Memory B cell (primary cell): ENCODE data around the gene TSC22D3.
"Not testable (repeated sequence)": the region's sequence is repeated elsewhere in the genome, so short reads cannot be mapped to it uniquely, and the experiment has no call there.

Source experiments
- ATAC-seq: fragments of 150-1000 bp; cut with Tn5 transposase; 2 replicates; pipeline ENCODE4 v1.10.0; 2021; ENCODE audit warnings: low read depth, mild to moderate bottlenecking, moderate library complexity
- DNase-seq, 2 donors: peaks; one replicate each; pipeline ENCODE4 v3.0.0; 2022; ENCODE audit warnings: low spot score in 2 of 2
- H3K27ac Mint-ChIP-seq: one replicate; pipeline ENCODE4 v1.8.0; 2022; ENCODE audit warnings: mild to moderate bottlenecking, moderate library complexity, mixed read lengths
- H3K27me3 Mint-ChIP-seq: one replicate; pipeline ENCODE4 v1.8.0; 2022; ENCODE audit warnings: mixed read lengths
- H3K36me3 Mint-ChIP-seq: one replicate; pipeline ENCODE4 v1.8.0; 2022; ENCODE audit warnings: mild to moderate bottlenecking, mixed read lengths
- H3K4me1 Mint-ChIP-seq: one replicate; pipeline ENCODE4 v1.8.0; 2022; ENCODE audit warnings: mixed read lengths
- H3K4me3 Mint-ChIP-seq: one replicate; pipeline ENCODE4 v1.8.0; 2022; ENCODE audit warnings: mild to moderate bottlenecking, moderate library complexity, mixed read lengths
- H3K9me3 Mint-ChIP-seq: one replicate; pipeline ENCODE4 v1.8.0; 2022; ENCODE audit warnings: mixed read lengths

The TSC22D3 gene

DNA sequence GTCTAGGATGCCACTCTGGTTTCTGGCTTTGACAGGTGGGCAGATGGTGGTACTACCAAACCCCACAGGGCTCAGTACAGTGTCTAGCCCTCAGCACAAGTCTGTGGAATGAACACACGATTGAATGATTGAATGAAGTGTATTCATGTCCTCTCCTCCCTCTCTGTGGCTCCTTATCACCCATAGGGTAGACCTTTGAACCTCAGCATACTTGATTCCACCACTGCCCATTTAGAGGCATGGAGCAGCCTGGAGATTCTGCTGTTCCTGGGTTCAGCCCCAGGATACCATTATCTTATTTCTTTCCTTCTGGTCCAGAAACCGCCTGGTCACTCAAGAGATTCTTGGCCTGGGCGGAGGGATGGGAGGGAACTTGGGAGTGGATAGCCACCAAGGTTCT lies 93.3 kb downstream of the TSC22D3 start:
- H3K36me3 Mint-ChIP-seq = no peaks in the 10 kb centered on the region

GRCh38 chrX:107678957-107679740 lies 96.4 kb downstream of the TSC22D3 start:
- Mint-ChIP-seq H3K4me1 (peaks cover 40% of the 10 kb centered on the region), H3K27ac (peak overlapping the region; percentile 100), H3K9me3 (no peaks in the 10 kb centered on the region), H3K4me3 (no peak overlapping the region), H3K36me3 (peaks cover 6% of the 10 kb centered on the region), H3K27me3 (no peaks in the 10 kb centered on the region)
- ATAC-seq (peak; percentile 40), DNase-seq (peak in 1 of 2 donors; percentile 54)

More for the DNA sequence above, 93.3 kb downstream of the TSC22D3 start:
- no peak for DNase-seq
- Mint-ChIP-seq H3K27ac (no peak overlapping the region), H3K27me3 (no peaks in the 10 kb centered on the region), H3K4me1 (peaks cover 17% of the 10 kb centered on the region), H3K4me3 (no peak overlapping the region), H3K9me3 (no peaks in the 10 kb centered on the region)
- no peak for ATAC-seq

- ATAC-seq (no peak), DNase-seq (no peak)
- Mint-ChIP-seq H3K36me3 (peaks cover 6% of the 10 kb centered on the region), H3K4me1 (peaks cover 44% of the 10 kb centered on the region), H3K9me3 (no peaks in the 10 kb centered on the region), H3K27me3 (no peaks in the 10 kb centered on the region), H3K4me3 (no peak overlapping the region), H3K27ac (peak overlapping the region; percentile 100)
Observed at GRCh38 chrX:107677909-107678308, 97.7 kb downstream of the TSC22D3 start.

- Mint-ChIP-seq H3K4me1 (peaks cover 45% of the 10 kb centered on the region), H3K27me3 (no peaks in the 10 kb centered on the region), H3K27ac (peak overlapping the region; percentile 100), H3K4me3 (peak overlapping the region; percentile 93), H3K9me3 (no peaks in the 10 kb centered on the region), H3K36me3 (peaks cover 6% of the 10 kb centered on the region)
- ATAC-seq (no peak), DNase-seq (no peak)
Observed at GRCh38 chrX:107677501-107677901, 98.1 kb downstream of the TSC22D3 start.

DNA sequence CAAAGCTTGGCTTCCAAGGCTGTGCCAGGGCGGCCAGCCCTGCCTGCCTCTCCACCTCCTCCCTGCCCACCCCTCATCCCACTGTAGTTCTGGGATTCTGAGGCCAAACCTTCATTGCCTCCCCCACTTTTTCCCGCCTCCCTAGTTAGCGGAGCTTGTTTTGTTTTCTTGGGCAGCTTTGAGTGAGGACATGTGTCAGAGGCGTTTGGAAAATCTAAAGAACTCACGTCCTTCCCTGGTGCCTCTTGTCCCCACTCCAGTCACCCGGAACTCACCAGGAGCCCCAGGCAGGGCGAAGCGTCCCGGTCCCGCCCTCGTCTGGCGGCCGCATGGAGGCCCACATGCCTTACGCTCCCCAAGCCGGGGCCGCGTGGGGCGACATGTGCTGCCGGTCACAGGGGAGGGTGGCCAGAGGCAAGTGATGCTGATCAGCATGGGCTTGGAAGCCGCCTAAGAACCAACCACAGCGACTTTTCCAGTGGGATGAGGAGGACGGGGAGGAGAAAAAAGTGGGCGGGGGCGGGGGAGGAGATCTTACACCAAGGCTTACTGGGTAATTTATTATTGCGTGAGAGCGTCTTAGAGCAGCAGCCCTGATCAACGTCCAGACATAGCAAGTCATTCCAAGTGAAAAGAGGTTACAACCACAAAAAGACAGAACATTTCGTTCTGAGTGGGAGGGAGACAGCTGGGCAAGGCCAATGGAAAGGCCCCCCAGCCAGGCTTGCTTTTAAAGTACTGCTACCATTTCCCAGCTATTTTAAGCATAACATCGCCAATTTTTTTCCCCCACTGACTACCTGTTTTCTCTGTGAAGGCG lies 98.8 kb downstream of the TSC22D3 start:
- Mint-ChIP-seq H3K4me1 (peaks cover 45% of the 10 kb centered on the region), H3K4me3 (peak overlapping the region; percentile 93), H3K9me3 (no peaks in the 10 kb centered on the region), H3K27me3 (no peaks in the 10 kb centered on the region), H3K36me3 (peaks cover 6% of the 10 kb centered on the region), H3K27ac (peak overlapping the region; percentile 100)
- ATAC-seq (no peak), DNase-seq (no peak)

DNA sequence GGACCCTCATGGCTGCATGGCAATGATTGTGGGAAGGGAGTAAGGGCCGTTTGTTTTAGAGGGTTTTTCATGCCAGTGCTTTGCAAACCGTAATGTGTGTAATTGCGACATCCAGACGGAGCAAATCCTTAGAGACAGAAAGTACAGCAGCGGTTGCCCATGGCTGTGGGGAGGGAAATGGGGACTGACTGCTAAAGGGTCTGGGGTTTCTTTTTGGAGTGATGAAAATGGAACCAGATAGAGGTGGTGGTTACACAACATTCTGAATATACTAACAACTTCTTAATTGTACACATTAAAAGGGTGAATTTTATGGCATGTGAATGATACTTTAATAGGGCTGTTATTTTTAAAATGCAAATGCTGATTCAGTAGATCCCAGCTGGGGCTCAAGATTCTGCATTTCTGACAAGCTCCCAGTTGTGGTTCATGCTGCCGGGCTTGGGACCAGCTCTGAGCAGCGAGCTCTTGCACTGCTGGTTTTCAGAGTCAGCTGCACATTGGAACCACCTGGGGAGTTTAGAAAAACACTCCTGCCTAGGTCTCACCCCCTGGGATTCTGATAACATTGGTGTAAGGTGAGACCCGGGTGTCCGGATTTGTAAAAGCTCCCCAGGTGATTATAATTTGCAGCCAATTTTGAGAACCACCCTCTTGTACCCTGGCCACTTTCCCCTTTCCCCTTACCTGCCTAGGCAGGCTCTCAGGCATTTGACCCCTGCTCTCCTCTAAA lies 99.6 kb downstream of the TSC22D3 start:
- Mint-ChIP-seq H3K27ac (peak overlapping the region; percentile 100), H3K27me3 (no peaks in the 10 kb centered on the region), H3K9me3 (no peaks in the 10 kb centered on the region), H3K36me3 (peaks cover 6% of the 10 kb centered on the region), H3K4me1 (peaks cover 45% of the 10 kb centered on the region), H3K4me3 (peak overlapping the region; percentile 93)
- ATAC-seq = no peak
- no peak for DNase-seq

DNA sequence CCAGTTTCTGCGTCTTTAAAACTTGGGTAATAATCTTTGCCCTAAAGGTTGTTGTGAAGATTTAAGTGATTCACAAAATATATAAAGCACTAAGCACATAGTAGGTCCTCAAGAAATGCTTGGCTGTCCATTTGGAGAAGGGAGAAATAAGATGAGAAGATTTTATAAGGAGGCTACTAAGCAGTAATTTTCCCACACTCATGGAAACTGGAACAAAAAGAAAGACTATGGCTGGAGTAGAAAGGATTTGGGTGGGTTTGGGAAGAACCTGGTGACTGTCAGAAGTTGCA lies 100.3 kb downstream of the TSC22D3 start:
- Mint-ChIP-seq H3K9me3 (no peaks in the 10 kb centered on the region), H3K27ac (peak overlapping the region; percentile 100), H3K4me1 (peaks cover 41% of the 10 kb centered on the region), H3K4me3 (peak overlapping the region; percentile 93), H3K27me3 (no peaks in the 10 kb centered on the region), H3K36me3 (peaks cover 6% of the 10 kb centered on the region)
- no peak for ATAC-seq
- no peak for DNase-seq

DNA sequence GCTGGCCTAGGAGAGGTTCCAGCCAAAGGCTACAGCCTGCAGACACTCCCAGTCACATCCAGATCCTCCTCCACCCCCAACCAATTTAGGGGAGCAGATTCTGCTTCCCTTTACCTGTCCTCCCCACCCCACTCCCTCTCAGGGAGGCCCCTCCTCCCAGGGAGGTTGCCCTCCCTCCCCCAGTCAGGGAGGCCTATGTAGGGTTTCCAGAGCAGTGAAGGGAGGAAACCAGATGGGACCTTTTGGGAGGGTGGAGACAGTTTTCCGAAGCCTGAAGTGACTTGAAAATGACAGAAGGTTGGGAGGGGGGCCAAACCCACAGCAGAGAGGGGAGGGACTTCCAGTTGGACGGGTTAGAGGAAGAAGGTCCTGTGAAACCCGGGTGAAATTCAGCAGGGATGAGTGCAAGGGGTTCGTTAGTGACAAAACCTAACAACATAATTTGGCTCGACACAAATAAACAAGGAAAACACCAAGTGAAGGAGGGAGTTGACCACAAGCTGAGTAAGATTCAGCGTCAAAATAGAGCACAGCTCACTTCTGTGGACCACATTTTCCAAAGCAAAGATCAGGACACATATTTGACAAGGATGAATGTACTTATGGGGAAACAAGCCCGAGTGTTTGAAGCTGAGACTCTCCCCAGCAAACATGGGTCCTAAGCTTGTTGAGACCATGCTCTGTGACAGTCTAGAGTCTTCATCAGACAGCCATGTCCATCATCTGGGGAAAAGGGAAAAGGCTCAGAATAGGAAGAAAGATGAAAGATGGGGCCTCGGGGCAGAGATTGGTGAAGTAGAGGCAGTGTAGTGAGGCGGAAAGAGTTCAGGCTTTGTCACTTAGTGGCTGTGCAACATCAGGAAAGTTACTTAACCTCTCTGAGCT lies 100.9 kb downstream of the TSC22D3 start:
- H3K4me1 Mint-ChIP-seq = peaks cover 40% of the 10 kb centered on the region
- peak overlapping the region; percentile 93 for H3K4me3 Mint-ChIP-seq
- DNase-seq (no peak), ATAC-seq (peak; percentile 19)
- H3K36me3 Mint-ChIP-seq = peaks cover 6% of the 10 kb centered on the region
- H3K27ac Mint-ChIP-seq = peak overlapping the region; percentile 100
- no peaks in the 10 kb centered on the region for H3K9me3 Mint-ChIP-seq
- H3K27me3 Mint-ChIP-seq = no peaks in the 10 kb centered on the region

DNA sequence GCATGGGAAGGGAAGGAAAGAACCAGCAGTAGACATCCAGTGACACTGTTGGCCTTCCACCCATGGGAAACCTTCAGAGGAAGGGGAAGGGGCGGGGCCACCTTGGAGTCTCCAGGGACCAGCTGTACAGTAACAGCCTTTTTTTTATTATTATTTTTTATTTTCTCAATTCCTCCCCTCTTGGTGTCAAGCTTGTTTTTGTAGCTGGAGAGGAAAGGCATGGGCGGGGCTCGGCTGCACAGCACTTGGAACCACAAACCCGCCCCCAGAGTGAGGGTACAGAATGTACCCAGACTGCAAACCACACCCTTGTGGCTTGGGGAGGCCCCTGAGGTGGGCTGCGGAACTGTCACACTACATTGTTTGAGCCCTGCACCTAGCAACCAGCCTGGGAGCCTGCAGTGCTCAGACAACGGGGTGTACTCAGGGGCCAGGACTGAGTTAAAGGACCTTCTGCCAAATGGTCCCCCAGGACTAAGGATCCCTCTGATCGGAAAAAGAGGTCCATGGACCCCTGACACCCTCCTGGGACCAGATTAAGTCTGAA lies 101.6 kb downstream of the TSC22D3 start:
- Mint-ChIP-seq H3K4me3 (peak overlapping the region; percentile 93), H3K27ac (peak overlapping the region; percentile 100), H3K9me3 (no peaks in the 10 kb centered on the region), H3K27me3 (no peaks in the 10 kb centered on the region), H3K36me3 (peaks cover 8% of the 10 kb centered on the region), H3K4me1 (peaks cover 39% of the 10 kb centered on the region)
- ATAC-seq = peak; percentile 78
- peak; percentile 74 to 84 for DNase-seq

- Mint-ChIP-seq H3K9me3 (no peaks in the 10 kb centered on the region), H3K4me1 (peaks cover 34% of the 10 kb centered on the region), H3K27ac (peak overlapping the region; percentile 100), H3K27me3 (no peaks in the 10 kb centered on the region), H3K4me3 (peak overlapping the region; percentile 68), H3K36me3 (peaks cover 8% of the 10 kb centered on the region)
- ATAC-seq (peak; percentile 0), DNase-seq (no peak)
Observed at GRCh38 chrX:107673431-107673830, 102.2 kb downstream of the TSC22D3 start.

GRCh38 chrX:107672955-107673378 lies 102.6 kb downstream of the TSC22D3 start:
- H3K36me3 Mint-ChIP-seq = peaks cover 8% of the 10 kb centered on the region
- H3K9me3 Mint-ChIP-seq = no peaks in the 10 kb centered on the region
- H3K4me3 Mint-ChIP-seq = peak overlapping the region; percentile 52
- H3K4me1 Mint-ChIP-seq = peaks cover 31% of the 10 kb centered on the region
- no peaks in the 10 kb centered on the region for H3K27me3 Mint-ChIP-seq
- DNase-seq = peak; percentile 60 to 70
- peak; percentile 43 for ATAC-seq
- peak overlapping the region; percentile 100 for H3K27ac Mint-ChIP-seq

DNA sequence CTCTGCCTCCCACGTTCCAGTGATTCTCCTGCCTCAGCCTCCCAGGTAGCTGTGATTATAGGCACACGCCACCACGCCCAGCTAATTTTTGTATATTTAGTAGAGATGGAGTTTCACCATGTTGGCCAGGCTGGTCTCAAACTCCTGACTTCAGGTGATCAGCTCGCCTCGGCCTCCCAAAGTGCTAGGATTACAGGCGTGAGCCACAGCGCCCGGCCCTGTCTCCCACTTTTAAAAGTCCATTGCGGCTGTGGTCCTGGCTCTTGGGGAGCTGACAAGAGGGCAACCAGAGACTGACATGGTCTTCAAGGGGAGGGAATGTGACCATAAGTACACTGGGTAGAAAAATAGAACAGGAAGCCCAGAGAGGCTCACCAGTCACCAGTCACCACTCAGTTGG lies 104.3 kb downstream of the TSC22D3 start:
- H3K27ac Mint-ChIP-seq = peak overlapping the region; percentile 38

More for the DNA sequence above, 104.3 kb downstream of the TSC22D3 start:
- H3K4me3 Mint-ChIP-seq, H3K27me3 Mint-ChIP-seq, H3K9me3 Mint-ChIP-seq, DNase-seq, ATAC-seq: not testable (repeated sequence)
- H3K36me3 Mint-ChIP-seq = peaks cover 13% of the 10 kb centered on the region
- peaks cover 35% of the 10 kb centered on the region for H3K4me1 Mint-ChIP-seq
